ENCODE results near the gene CCSER1.

Gene CCSER1

GRCh38 chr4:90586799-90587198 is 459.6 kb downstream of the CCSER1 start:
- CTCF ChIA-PET = no interaction called here
- POLR2A ChIA-PET = no interaction called here
- TF ChIP-seq CTCF (IDR thresholded peaks at IDR 0.05; ENCODE audit: insufficient read depth, low read length, missing control alignments) = no peak

GRCh38 chr4:90597927-90598326 is 470.7 kb downstream of the CCSER1 start:
- no peak for DNase-seq (ENCODE audit: low read depth, low spot score)
- ChIA-PET POLR2A (no interaction called here), CTCF (no interaction called here)
- no peak for TF ChIP-seq CTCF (IDR thresholded peaks at IDR 0.05; ENCODE audit: insufficient read depth, low read length, missing control alignments)
- H3K4me3 ChIP-seq (ENCODE audit: low read depth, low read length) = no peak overlapping the region

More at GRCh38 chr4:90586799-90587198, 459.6 kb downstream of the CCSER1 start:
- H3K4me3 ChIP-seq (ENCODE audit: low read depth, low read length) = no peak overlapping the region
- no peak for DNase-seq (ENCODE audit: low read depth, low spot score)

GRCh38 chr4:90598741-90599140 is 471.5 kb downstream of the CCSER1 start:
- no peak for TF ChIP-seq CTCF (IDR thresholded peaks at IDR 0.05; ENCODE audit: insufficient read depth, low read length, missing control alignments)
- DNase-seq (ENCODE audit: low read depth, low spot score) = no peak
- CTCF ChIA-PET = no interaction called here
- H3K4me3 ChIP-seq (ENCODE audit: low read depth, low read length) = no peak overlapping the region
- POLR2A ChIA-PET = no interaction called here

- no peak overlapping the region for H3K4me3 ChIP-seq (ENCODE audit: low read depth, low read length)
- CTCF ChIA-PET = no interaction called here
- no peak for DNase-seq (ENCODE audit: low read depth, low spot score)
- POLR2A ChIA-PET = no interaction called here
- no peak for TF ChIP-seq CTCF (IDR thresholded peaks at IDR 0.05; ENCODE audit: insufficient read depth, low read length, missing control alignments)
These were observed 475.5 kb downstream of the CCSER1 start for GRCh38 chr4:90602726-90603125.

- CTCF ChIA-PET = no interaction called here
These were observed 476.3 kb downstream of the CCSER1 start for GRCh38 chr4:90603540-90603939.

GRCh38 chr4:90606781-90607180 is 479.6 kb downstream of the CCSER1 start:
- H3K4me3 ChIP-seq (ENCODE audit: low read depth, low read length) = no peak overlapping the region
- CTCF ChIA-PET = no interaction called here
- TF ChIP-seq CTCF (IDR thresholded peaks at IDR 0.05; ENCODE audit: insufficient read depth, low read length, missing control alignments) = no peak
- POLR2A ChIA-PET = no interaction called here
- DNase-seq (ENCODE audit: low read depth, low spot score) = no peak

More at GRCh38 chr4:90603540-90603939, 476.3 kb downstream of the CCSER1 start:
- TF ChIP-seq CTCF (IDR thresholded peaks at IDR 0.05; ENCODE audit: insufficient read depth, low read length, missing control alignments) = no peak
- DNase-seq (ENCODE audit: low read depth, low spot score) = no peak
- POLR2A ChIA-PET = interaction anchor here (0.6 kb wide), 1 partner anchor 1913 kb away, joined by 3 read pairs; no protein-coding TSS in a partner anchor
- H3K4me3 ChIP-seq (ENCODE audit: low read depth, low read length) = no peak overlapping the region

Data from AG04449 (cell line).